ENCODE results near the gene HAP1.

HAP1 gene

GRCh38 chr17:41762841-41763240 lies 28.4 kb upstream of the HAP1 start:
- no peak for DNase-seq (ENCODE audit: low read depth in 3 of 3)

GRCh38 chr17:41762391-41762790 lies 27.9 kb upstream of the HAP1 start:
- no peak for DNase-seq (ENCODE audit: low read depth in 3 of 3)

GRCh38 chr17:41760878-41761277 lies 26.4 kb upstream of the HAP1 start:
- no peak for DNase-seq (ENCODE audit: low read depth in 3 of 3)

DNA sequence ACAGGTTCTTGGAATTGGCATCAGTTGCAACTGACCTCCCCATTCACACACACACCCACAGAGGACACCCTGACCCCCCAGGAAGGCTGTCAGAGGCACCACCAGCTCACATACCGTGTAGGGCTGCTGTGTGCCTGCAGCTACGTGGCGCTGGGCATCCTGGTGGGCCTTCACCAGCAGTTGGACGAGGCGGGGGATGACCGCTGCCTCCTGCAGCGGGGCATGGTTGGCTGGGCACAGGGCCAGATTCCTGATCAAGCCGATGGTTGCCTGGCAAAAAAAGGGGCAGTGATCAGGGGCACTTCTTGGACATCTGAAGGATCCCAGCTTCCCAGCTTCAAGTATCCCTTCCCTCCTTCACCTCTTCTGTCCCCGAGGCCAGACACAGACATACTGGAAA lies 24.2 kb upstream of the HAP1 start:
- no peak for DNase-seq (ENCODE audit: low read depth in 3 of 3)

GRCh38 chr17:41754066-41754465 lies 19.6 kb upstream of the HAP1 start:
- no peak for DNase-seq (ENCODE audit: low read depth in 3 of 3)

- no peak for DNase-seq (ENCODE audit: low read depth in 3 of 3)
These were observed 16.8 kb upstream of the HAP1 start for GRCh38 chr17:41751288-41751687.

DNA sequence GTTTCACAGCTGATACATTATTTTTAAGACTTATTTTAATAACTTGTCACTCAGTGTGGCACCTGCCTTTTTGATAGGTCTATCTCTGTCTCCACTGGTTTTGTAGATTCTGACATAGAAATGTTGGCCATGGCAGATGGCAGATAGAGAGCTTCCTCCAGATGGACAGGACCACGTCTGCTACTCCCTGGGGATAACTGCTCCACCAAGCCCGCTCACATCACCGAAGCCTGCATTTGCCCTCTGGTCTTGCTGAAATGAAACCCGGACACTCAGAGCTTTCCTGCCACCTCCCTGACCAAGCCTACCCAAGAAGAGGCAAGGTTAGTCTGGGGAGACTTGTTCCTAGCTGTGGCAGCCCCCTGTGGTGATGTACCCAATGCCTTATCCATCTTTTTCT lies 16.4 kb upstream of the HAP1 start:
- DNase-seq (ENCODE audit: low read depth in 3 of 3) = no peak

- DNase-seq (ENCODE audit: low read depth in 3 of 3) = no peak
These were observed 13.8 kb upstream of the HAP1 start for GRCh38 chr17:41748275-41748674.

DNA sequence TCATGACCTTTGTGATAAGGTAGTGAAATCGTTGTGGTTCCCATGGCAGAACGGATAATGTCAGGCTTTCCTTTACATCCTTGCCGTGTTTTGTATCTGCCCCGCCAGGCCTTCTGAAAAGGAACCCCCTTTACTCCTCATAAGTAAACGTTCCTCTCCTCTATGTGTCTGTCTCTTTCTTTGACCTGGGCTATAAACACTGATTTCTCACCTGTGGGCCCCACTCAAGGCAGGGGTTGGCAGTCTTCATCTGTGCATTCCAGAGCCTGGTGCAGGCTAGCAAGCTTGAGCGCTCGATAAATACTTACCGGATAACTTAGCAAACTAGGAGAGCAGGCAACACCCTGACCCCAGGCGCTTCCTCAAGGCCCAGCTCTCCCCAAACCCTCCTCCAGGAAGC lies 7.3 kb upstream of the HAP1 start:
- DNase-seq (ENCODE audit: low read depth in 3 of 3) = no peak

GRCh38 chr17:41740506-41740905 lies 6.1 kb upstream of the HAP1 start:
- no peak for DNase-seq (ENCODE audit: low read depth in 3 of 3)

- DNase-seq (ENCODE audit: low read depth in 3 of 3) = no peak
These were observed 5.4 kb upstream of the HAP1 start for GRCh38 chr17:41739661-41740352.

GRCh38 chr17:41738801-41739112 lies 4.3 kb upstream of the HAP1 start:
- no peak for DNase-seq (ENCODE audit: low read depth in 3 of 3)

DNA sequence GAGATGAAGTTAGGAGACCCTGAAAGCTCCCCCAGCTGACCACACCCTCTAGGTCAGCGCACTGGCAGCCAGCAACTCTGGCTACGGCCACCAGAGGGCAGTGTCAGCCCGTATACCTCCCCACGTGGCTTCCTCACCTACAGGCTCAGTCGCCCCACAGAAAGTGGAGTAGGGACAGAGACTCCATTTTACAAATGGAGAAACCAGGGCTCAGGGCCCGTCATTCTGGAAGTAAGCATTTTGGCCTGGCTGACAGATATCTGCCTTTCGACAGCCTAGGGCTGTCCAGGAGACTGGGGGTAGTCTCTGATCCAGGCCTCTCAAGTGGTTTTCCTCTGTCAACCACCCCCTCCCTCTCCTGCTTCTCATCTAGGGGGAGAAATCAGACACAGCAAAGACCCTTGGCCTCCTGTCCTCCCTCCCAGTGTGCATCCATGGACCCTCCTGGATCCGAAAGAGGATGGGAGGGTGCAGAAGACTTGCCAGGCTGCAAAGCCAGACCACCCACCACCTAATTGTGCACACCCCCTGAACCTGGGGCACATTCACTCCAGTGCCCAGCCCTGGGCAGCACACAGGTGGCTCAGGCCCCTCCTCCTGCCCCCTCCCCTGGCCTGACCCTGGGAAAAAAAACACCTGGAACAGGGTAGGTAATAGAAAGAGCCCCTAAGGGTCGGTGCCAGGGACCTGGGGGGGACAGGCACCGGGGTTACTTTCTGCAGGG lies 3.8 kb upstream of the HAP1 start:
- peak; percentile 68 to 77 (median 71) for DNase-seq (ENCODE audit: low read depth in 3 of 3)

GRCh38 chr17:41737680-41738023 lies 3.2 kb upstream of the HAP1 start:
- DNase-seq (ENCODE audit: low read depth in 3 of 3) = no peak

DNA sequence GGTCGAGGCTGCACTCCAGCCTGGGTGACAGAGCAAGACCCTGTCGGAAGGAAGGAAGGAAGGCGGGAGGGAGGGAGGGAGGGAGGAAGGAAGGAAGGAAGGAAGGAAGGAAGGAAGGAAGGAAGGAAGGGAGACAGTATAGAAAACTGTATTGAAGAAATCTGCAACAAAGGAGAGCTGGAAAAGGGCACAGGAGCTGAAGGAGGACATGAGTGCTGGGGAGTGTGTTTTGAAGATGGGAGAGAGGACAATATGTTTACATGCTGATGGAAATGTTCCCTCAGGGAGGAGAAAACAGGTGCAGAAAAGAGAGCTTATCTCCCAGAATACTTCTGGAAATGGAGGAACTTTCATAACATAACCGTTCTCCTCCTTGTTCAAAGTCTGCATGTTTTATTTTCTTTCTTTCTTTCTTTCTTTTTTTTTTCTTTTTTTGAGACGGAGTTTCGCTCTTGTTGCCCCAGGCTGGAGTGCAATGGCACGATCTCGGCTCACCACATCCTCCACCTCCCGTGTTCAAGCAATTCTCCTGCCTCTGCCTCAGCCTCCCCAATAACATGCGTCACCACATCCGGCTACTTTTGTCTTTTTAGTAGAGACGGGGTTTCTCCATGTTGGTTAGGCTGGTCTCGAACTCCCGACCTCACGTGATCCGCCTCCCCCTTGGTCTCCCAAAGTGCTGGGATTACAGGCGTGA lies 2.7 kb upstream of the HAP1 start:
- DNase-seq (ENCODE audit: low read depth in 3 of 3) = no peak

- no peak for DNase-seq (ENCODE audit: low read depth in 3 of 3)
These were observed 1.3 kb upstream of the HAP1 start for GRCh38 chr17:41735744-41736143.

GRCh38 chr17:41734949-41735313 lies 488 bp upstream of the HAP1 start:
- no peak for DNase-seq (ENCODE audit: low read depth in 3 of 3)

DNA sequence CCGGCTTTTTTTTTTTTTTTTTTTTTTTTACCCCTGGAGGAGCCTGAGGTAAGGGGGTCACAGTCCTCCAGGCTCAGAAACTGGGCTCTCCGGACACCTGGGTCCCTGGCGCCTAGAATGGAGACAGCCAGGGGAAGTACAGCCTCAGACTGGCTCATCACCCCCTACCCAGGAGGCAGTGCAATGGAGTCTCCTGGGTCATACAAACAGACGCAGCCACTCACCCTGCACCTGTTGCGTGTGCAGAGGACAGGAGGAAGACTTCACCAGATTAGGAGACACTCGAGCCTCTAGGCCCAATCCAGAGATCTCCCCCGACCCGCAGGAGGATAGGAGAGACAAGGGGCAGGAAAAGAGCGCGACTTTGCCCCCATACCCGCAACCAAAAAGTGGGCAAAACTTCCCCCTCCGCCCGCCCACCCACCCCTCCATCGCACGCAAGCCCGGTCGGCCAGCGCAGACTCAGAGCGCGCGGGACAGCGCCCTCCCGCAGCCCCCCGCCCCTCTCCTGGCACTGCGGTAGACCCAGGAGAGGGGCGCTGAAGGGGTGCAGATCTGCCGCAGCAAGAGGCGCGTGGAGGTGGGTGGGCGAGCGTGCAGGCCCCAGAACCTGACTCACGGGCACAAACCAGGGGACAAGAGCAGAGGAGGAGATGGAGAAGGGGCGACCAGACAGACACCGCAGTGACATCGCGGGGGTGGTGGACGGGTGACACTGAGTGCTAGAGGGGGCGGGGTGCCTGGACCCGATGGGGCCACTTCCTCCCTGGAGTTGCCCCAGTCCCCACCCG lies 900 bp downstream of the HAP1 start:
- DNase-seq (ENCODE audit: low read depth in 3 of 3) = no peak

GRCh38 chr17:41731836-41732235 lies 2.6 kb downstream of the HAP1 start:
- no peak for DNase-seq (ENCODE audit: low read depth in 3 of 3)

DNA sequence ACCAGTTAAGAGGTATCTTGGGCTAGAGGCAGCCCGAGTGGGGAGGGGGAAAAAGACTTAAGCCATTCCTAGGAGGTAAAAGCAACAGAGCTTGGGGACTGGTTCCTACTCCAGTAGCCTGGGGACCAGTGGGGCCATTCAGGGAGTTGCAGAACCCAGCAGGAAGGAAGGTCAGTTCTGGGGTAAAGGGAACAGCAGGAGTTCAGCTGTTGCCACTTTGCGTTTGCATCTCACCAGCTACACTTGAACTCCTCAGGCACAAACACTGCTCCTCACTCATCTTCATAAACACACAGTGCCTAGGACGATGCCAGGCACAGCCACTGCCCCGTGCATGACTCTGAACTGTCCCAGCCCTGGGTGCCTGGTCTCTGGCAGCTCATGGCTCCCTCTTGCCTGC lies 4.0 kb downstream of the HAP1 start:
- DNase-seq (ENCODE audit: low read depth in 3 of 3) = no peak

DNA sequence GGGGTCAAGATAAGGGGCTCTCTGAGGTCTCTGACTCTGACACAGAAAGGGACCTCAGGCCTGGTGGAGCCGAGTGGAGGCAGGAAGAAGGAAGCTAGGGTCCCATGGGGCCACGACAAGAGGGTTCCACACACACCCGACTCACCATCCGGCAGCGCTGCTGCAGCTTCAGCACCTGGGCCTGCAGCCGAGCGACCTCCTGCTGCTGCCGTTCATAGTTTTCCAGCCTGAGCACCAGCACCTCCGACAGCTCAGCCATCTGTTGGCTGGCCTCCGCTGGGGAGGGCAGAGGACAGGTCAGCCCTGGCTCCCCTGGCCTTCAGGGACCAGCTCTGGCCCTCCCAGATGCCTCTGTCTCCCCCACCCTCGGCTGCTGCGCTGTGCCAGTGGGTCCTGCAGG lies 6.4 kb downstream of the HAP1 start:
- DNase-seq (ENCODE audit: low read depth in 3 of 3) = no peak

DNA sequence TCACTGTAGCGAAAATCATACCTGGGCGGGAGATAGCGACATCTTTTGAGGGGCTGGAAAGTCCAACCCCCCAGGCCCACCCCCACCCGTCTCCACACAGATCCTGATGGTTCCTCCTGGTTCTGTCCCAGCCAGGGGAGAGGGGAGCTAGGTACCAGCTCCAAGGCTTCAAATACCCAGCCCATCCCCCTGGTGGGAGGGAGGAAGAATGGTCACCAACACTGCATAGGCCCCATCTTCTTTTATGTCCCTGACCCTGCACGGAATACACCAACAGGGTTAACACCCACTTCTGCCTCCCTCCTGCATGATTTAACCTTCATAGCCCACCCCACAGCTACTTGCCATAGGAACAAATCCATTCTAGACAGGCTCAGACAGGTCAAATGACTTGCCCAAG lies 9.3 kb downstream of the HAP1 start:
- no peak for DNase-seq (ENCODE audit: low read depth in 3 of 3)
